ENCODE measurements around the gene ASB8. TPM values are rescaled to one million over a fixed set of nuclear protein-coding genes. Genes with fewer than 3 reads are reported as not detected.

The ASB8 gene
- total RNA-seq, 6 experiments from 2014 or later, result 30.9 to 41.8 (median 34.6) TPM

GRCh38 chr12:48151103-48151771 is 6.1 kb downstream of the ASB8 start:
- no peak for TF ChIP-seq CTCF (IDR thresholded peaks at IDR 0.05)
- H3K27me3 Mint-ChIP-seq (ENCODE audit: insufficient read depth), result no peaks in the 10 kb centered on the region
- H3K4me1 Mint-ChIP-seq (ENCODE audit: low read depth), result peaks cover 25% of the 10 kb centered on the region
- 0 out of 2 replicates have a peak overlapping the region, but pooled peaks have one; percentile 24 for H3K27ac Mint-ChIP-seq
- H3K36me3 Mint-ChIP-seq (ENCODE audit: low read depth), result peaks cover 10% of the 10 kb centered on the region; the same call in 1 of the 2 replicates
- no peak for DNase-seq
- no peaks in the 10 kb centered on the region for H3K9me3 Mint-ChIP-seq
- H3K4me3 Mint-ChIP-seq, result no peak overlapping the region

- no peak overlapping the region for H3K4me3 Mint-ChIP-seq
- no peak for TF ChIP-seq CTCF (IDR thresholded peaks at IDR 0.05)
- H3K9me3 Mint-ChIP-seq, result no peaks in the 10 kb centered on the region
- no peak for DNase-seq
- H3K36me3 Mint-ChIP-seq (ENCODE audit: low read depth), result peaks cover 20% of the 10 kb centered on the region
- peaks cover 1% of the 10 kb centered on the region; the same call in 1 of the 2 replicates for H3K27me3 Mint-ChIP-seq (ENCODE audit: insufficient read depth)
- H3K4me1 Mint-ChIP-seq (ENCODE audit: low read depth), result no peaks in the 10 kb centered on the region
- no peak overlapping the region for H3K27ac Mint-ChIP-seq
These were observed 11.3 kb downstream of the ASB8 start for GRCh38 chr12:48145981-48146380.

- no peak for DNase-seq
- 0 out of 2 replicates have a peak, but pooled peaks have one; percentile 8 for TF ChIP-seq CTCF (IDR thresholded peaks at IDR 0.05)
- no peaks in the 10 kb centered on the region for H3K9me3 Mint-ChIP-seq
- no peak overlapping the region for H3K27ac Mint-ChIP-seq
- no peak overlapping the region for H3K4me3 Mint-ChIP-seq
- H3K27me3 Mint-ChIP-seq (ENCODE audit: insufficient read depth), result peaks cover 1% of the 10 kb centered on the region; the same call in 1 of the 2 replicates
- peaks cover 20% of the 10 kb centered on the region for H3K36me3 Mint-ChIP-seq (ENCODE audit: low read depth)
- H3K4me1 Mint-ChIP-seq (ENCODE audit: low read depth), result no peaks in the 10 kb centered on the region
These were observed 13.4 kb downstream of the ASB8 start for GRCh38 chr12:48143898-48144297.

- TF ChIP-seq CTCF (IDR thresholded peaks at IDR 0.05), result no peak
- no peak overlapping the region for H3K4me3 Mint-ChIP-seq
These were observed 14.3 kb downstream of the ASB8 start for GRCh38 chr12:48142818-48143674.

GRCh38 chr12:48135027-48135426 is 22.3 kb downstream of the ASB8 start:
- Mint-ChIP-seq H3K27me3 (ENCODE audit: insufficient read depth) (peaks cover 2% of the 10 kb centered on the region; the same call in 1 of the 2 replicates), H3K27ac (no peak overlapping the region), H3K36me3 (ENCODE audit: low read depth) (peaks cover 26% of the 10 kb centered on the region), H3K9me3 (no peaks in the 10 kb centered on the region), H3K4me3 (no peak overlapping the region), H3K4me1 (ENCODE audit: low read depth) (no peaks in the 10 kb centered on the region)
- DNase-seq, result no peak
- TF ChIP-seq CTCF (IDR thresholded peaks at IDR 0.05), result no peak

More at GRCh38 chr12:48142818-48143674, 14.3 kb downstream of the ASB8 start:
- H3K27me3 Mint-ChIP-seq (ENCODE audit: insufficient read depth), result peaks cover 1% of the 10 kb centered on the region; the same call in 1 of the 2 replicates
- H3K27ac Mint-ChIP-seq, result no peak overlapping the region
- no peak for DNase-seq
- H3K36me3 Mint-ChIP-seq (ENCODE audit: low read depth), result peaks cover 20% of the 10 kb centered on the region
- H3K9me3 Mint-ChIP-seq, result no peaks in the 10 kb centered on the region
- H3K4me1 Mint-ChIP-seq (ENCODE audit: low read depth), result no peaks in the 10 kb centered on the region

All from HFFc6 (cell line).